WERI-Rb-1 (cell line): ENCODE results near the gene SMARCA2.

Experiments
- DNase-seq: peaks from one replicate; pipeline ENCODE4 v3.0.0-alpha.2; 2020
- H3K27ac ChIP-seq: fragments of 250-450 bp; sonication (Bioruptor Pico); 2 replicates; pipeline ENCODE4 v1.5.1; 2020; ENCODE audit warnings: mild to moderate bottlenecking, moderate library complexity
- H3K27me3 ChIP-seq: fragments of 250-450 bp; sonication (Bioruptor Pico); 2 replicates; pipeline ENCODE4 v1.5.1; 2021; ENCODE audit warnings: mild to moderate bottlenecking, low read depth, moderate library complexity; ENCODE audit not compliant: insufficient read depth, severe bottlenecking
- H3K36me3 ChIP-seq: fragments of 250-450 bp; sonication (Bioruptor Pico); 2 replicates; pipeline ENCODE4 v1.5.1; 2020; ENCODE audit warnings: mild to moderate bottlenecking, moderate library complexity
- H3K4me3 ChIP-seq: 2 replicates; pipeline ENCODE4 v1.5.1; 2011; ENCODE audit warnings: low read depth, mild to moderate bottlenecking, control low read depth, low read length
- H3K9me3 ChIP-seq: fragments of 250-450 bp; sonication (Bioruptor Pico); 2 replicates; pipeline ENCODE4 v1.5.1; 2021; ENCODE audit warnings: mild to moderate bottlenecking, moderate library complexity; ENCODE audit not compliant: severe bottlenecking
- TF ChIP-seq, protein P1 (sequence below): IDR thresholded peaks from 2 replicates; pipeline ENCODE4 v1.5.1; 2011; ENCODE audit warnings: low read depth, mild to moderate bottlenecking, control low read depth, inconsistent platforms, low read length

SMARCA2 gene

DNA sequence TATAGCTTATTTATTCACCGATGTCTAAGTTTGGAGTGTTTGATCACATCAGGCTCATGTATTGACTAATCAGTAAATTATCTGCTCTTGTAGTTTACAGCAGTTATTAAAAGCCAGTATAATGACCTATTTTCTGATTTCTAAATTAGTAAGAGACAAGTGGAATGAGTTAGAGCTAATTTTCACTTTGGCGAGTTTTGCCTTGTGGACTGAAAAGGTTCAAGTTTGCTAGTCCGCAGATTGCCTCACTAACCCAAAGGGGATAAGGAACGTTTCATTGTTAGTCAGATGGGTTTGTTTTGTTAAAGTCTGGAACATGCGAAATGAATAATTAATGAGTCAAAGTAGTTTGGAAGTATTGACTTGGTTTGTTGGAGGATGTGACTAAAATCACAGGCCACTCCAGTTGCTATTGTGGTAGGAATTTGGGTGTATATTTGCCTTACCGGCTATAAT, 40.1 kb downstream of the SMARCA2 start:
- Histone ChIP-seq H3K27me3 (no peaks in the 10 kb centered on the region), H3K4me3 (no peak overlapping the region), H3K9me3 (no peaks in the 10 kb centered on the region), H3K36me3 (peaks cover 25% of the 10 kb centered on the region), H3K27ac (no peak overlapping the region)
- no peak for DNase-seq
- TF ChIP-seq, protein P1, sequence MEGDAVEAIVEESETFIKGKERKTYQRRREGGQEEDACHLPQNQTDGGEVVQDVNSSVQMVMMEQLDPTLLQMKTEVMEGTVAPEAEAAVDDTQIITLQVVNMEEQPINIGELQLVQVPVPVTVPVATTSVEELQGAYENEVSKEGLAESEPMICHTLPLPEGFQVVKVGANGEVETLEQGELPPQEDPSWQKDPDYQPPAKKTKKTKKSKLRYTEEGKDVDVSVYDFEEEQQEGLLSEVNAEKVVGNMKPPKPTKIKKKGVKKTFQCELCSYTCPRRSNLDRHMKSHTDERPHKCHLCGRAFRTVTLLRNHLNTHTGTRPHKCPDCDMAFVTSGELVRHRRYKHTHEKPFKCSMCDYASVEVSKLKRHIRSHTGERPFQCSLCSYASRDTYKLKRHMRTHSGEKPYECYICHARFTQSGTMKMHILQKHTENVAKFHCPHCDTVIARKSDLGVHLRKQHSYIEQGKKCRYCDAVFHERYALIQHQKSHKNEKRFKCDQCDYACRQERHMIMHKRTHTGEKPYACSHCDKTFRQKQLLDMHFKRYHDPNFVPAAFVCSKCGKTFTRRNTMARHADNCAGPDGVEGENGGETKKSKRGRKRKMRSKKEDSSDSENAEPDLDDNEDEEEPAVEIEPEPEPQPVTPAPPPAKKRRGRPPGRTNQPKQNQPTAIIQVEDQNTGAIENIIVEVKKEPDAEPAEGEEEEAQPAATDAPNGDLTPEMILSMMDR = no peak

DNA sequence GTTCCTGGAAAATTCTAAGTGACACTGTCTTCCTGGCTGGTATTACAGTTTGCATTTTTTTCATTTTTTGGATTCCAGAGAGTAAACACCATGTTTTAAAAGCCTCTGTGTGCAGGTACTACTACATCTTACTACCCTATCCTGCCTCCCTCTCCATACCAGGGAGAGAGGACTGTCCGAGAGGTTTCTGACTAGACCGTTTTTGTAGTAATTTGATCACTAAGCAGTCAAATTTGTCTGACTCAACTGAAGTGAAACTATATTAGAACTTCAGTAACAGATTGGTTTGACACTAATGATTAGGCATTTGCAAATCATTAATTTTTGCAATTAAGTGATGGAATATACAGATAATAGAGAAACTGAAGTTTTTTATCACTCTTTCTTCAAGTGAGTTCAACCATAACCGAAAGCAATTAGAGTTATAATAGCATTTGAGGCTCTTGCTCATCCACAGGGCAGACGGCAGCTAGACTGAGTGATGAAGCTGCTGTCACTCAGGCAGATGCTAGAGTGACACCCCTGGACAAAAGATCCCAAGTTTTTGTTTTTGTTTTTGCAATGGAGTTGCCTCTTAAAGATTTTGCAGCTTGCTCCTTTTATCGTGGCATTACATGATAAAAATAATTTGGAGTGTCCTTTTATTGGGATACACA, 44.3 kb downstream of the SMARCA2 start:
- Histone ChIP-seq H3K27me3 (no peaks in the 10 kb centered on the region), H3K4me3 (no peak overlapping the region), H3K27ac (no peak overlapping the region), H3K36me3 (peaks cover 37% of the 10 kb centered on the region), H3K9me3 (no peaks in the 10 kb centered on the region)
- TF ChIP-seq, protein P1 = no peak
- no peak for DNase-seq

DNA sequence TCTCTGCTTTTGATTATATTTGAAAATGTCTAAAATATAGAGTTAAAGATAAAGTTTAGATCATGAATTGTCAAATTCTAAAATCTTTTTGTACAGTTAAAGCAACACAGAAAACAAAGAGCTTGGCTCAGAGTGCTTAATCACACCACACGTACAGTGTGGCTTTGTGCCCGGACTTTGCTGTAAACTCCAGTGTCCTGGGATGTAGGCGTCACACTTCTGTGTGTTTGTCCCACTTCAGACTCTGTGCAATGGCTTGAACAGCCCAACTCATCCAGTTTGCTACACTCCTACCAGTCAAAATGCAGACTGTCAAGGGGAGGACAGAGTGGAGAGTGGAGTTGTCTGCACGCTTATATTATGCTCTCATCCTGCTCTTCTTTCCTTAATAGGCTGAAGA, 45.3 kb downstream of the SMARCA2 start:
- Histone ChIP-seq H3K36me3 (peaks cover 34% of the 10 kb centered on the region), H3K4me3 (no peak overlapping the region), H3K27ac (no peak overlapping the region), H3K9me3 (no peaks in the 10 kb centered on the region), H3K27me3 (no peaks in the 10 kb centered on the region)
- no peak for DNase-seq
- TF ChIP-seq, protein P1 = no peak

DNA sequence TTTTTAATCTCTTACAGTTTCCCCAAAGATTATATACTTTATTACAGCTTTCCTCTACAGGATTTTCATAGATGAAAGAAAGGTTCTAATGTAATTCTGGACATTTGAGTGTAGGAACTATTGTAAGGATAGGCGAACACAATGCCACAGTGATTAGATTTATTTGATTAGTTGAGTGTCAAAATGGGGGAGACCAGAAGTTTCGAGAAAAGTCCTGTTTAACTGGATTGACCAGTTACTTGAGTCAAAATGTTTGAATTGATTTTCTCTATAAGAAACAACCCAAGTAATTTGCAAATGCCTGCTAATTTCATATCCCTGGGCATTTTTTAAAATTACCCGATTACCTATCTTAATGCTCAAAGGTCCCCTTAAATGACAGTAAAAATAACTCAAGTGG, 50.6 kb downstream of the SMARCA2 start:
- TF ChIP-seq, protein P1 = no peak
- Histone ChIP-seq H3K4me3 (no peak overlapping the region), H3K36me3 (peaks cover 19% of the 10 kb centered on the region), H3K27me3 (no peaks in the 10 kb centered on the region), H3K9me3 (no peaks in the 10 kb centered on the region), H3K27ac (no peak overlapping the region)
- DNase-seq = no peak

DNA sequence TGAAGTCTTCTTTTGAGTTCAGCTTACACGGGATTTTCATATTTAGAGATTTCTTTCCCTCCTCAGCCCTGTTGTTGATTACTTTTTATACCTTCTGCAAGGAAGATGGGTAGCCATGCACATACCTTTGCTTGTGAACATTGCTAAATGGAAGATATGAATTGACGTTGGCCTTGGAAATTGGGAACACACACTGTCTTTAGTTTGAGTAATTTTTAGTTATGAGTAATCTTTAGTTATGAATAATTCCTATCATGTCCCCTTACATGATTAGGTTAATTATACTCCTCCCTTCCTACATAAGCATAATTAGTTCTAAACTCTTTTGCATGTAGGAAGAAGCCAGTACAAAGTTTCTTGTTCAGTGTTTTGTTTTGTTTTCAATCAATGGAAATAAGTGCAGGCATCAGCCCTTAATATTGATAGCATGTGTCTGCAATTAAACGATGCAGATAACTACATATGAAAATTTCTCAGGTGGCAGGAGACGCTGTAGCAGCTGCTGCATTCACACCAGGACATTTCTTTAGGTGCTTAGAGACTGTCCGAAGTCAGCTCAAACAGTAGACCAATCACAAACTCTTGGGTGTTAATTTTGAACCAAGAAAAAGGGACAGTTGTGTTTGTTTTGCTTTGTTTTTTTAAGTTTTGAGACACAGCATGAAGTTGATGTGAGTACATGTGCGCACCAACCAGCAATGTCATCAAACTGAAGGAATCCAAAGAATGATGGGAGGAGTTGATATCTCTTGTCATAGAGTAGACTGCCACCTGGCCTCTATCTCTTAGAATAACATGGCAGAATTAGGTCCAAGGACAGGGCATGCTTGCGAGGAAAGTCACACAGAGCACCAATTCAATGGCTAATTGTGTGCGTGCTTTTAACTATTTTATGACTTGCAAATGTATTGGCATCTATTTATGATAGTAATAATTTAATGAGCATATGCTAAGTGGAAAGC, 51.4 kb downstream of the SMARCA2 start:
- Histone ChIP-seq H3K36me3 (peaks cover 17% of the 10 kb centered on the region), H3K4me3 (no peak overlapping the region), H3K9me3 (no peaks in the 10 kb centered on the region), H3K27me3 (no peaks in the 10 kb centered on the region), H3K27ac (no peak overlapping the region)
- TF ChIP-seq, protein P1 = no peak
- no peak for DNase-seq
